Measurements from ENCODE around the gene OR51S1. TPM values are rescaled to one million over a fixed set of nuclear protein-coding genes. Genes with fewer than 3 reads are reported as not detected.
"Not testable (repeated sequence)": the region's sequence is repeated elsewhere in the genome, so short reads cannot be mapped to it uniquely, and the experiment has no call there.

Gene OR51S1
- polyA plus RNA-seq, 4 donors = not detected

- Histone ChIP-seq H3K4me1 (ENCODE audit: control insufficient read depth in 3 of 3, insufficient read depth in 2 of 3, low read depth in 1 of 3, low read length in 2 of 3) (no peaks in the 10 kb centered on the region), H3K9me3 (ENCODE audit: control insufficient read depth in 2 of 2, insufficient read depth in 1 of 2, low read depth in 1 of 2, low read length in 1 of 2) (no peaks in the 10 kb centered on the region), H3K27ac (ENCODE audit: low read depth in 1 of 3, low read length in 2 of 3) (no peak overlapping the region), H3K36me3 (ENCODE audit: control insufficient read depth in 3 of 3, insufficient read depth in 2 of 3, low read depth in 1 of 3, low read length in 3 of 3) (no peaks in the 10 kb centered on the region), H3K27me3 (ENCODE audit: control insufficient read depth in 3 of 3, insufficient read depth in 3 of 3, low read length in 3 of 3) (peaks cover 0 to 2% (median 0%) of the 10 kb centered on the region in 3 donors), H3K4me3 (ENCODE audit: low read depth in 1 of 3, low read length in 3 of 3) (no peak overlapping the region)
- no peak for FAIRE-seq
- WGBS, 3 donors = 39 to 57% (median 53%) methylated on average over 1 of the region's 1 CpG
- DNase-seq = no peak
These were observed 18.7 kb downstream of the OR51S1 start for GRCh38 chr11:4830346-4830745.

- FAIRE-seq (no peak), DNase-seq (no peak)
- Histone ChIP-seq H3K27me3 (ENCODE audit: control insufficient read depth in 3 of 3, insufficient read depth in 3 of 3, low read length in 3 of 3) (no peaks in the 10 kb centered on the region), H3K4me1 (ENCODE audit: control insufficient read depth in 3 of 3, insufficient read depth in 2 of 3, low read depth in 1 of 3, low read length in 2 of 3) (no peaks in the 10 kb centered on the region), H3K4me3 (ENCODE audit: low read depth in 1 of 3, low read length in 3 of 3) (no peak overlapping the region), H3K27ac (ENCODE audit: low read depth in 1 of 3, low read length in 2 of 3) (no peak overlapping the region), H3K36me3 (ENCODE audit: control insufficient read depth in 3 of 3, insufficient read depth in 2 of 3, low read depth in 1 of 3, low read length in 3 of 3) (no peaks in the 10 kb centered on the region), H3K9me3 (ENCODE audit: control insufficient read depth in 2 of 2, insufficient read depth in 1 of 2, low read depth in 1 of 2, low read length in 1 of 2) (no peaks in the 10 kb centered on the region)
These were observed 22.6 kb downstream of the OR51S1 start for GRCh38 chr11:4826425-4826824.

- H3K36me3 ChIP-seq (ENCODE audit: control insufficient read depth in 3 of 3, insufficient read depth in 2 of 3, low read depth in 1 of 3, low read length in 3 of 3) = no peaks in the 10 kb centered on the region
- FAIRE-seq = no peak
- no peaks in the 10 kb centered on the region for H3K9me3 ChIP-seq (ENCODE audit: control insufficient read depth in 2 of 2, insufficient read depth in 1 of 2, low read depth in 1 of 2, low read length in 1 of 2)
These were observed 23.9 kb downstream of the OR51S1 start for GRCh38 chr11:4825132-4825531.

GRCh38 chr11:4821021-4821420 lies 28.0 kb downstream of the OR51S1 start, which contains the start of gene OR51F2:
Gene OR51F2, plus strand, starts transcription at chr11:4821321. Its CDS starts 101 bp downstream, at chr11:4821422.
- FAIRE-seq (no peak), DNase-seq (no peak)
- Histone ChIP-seq H3K4me3 (ENCODE audit: low read depth in 1 of 3, low read length in 3 of 3) (no peak within 1 kb of the TSS), H3K9me3 (ENCODE audit: control insufficient read depth in 2 of 2, insufficient read depth in 1 of 2, low read depth in 1 of 2, low read length in 1 of 2) (no peaks in the 10 kb centered on the region), H3K27ac (ENCODE audit: low read depth in 1 of 3, low read length in 2 of 3) (no peak within 1 kb of the TSS), H3K27me3 (ENCODE audit: control insufficient read depth in 3 of 3, insufficient read depth in 3 of 3, low read length in 3 of 3) (no peaks in the 10 kb centered on the region), H3K4me1 (ENCODE audit: control insufficient read depth in 3 of 3, insufficient read depth in 2 of 3, low read depth in 1 of 3, low read length in 2 of 3) (no peaks in the 10 kb centered on the region), H3K36me3 (ENCODE audit: control insufficient read depth in 3 of 3, insufficient read depth in 2 of 3, low read depth in 1 of 3, low read length in 3 of 3) (no peaks in the 10 kb centered on the region)
- 75 to 80% (median 79%) methylated on average over 1 of the region's 1 CpG for WGBS, 3 donors

More at GRCh38 chr11:4825132-4825531, 23.9 kb downstream of the OR51S1 start:
- no peak for DNase-seq
- Histone ChIP-seq H3K27me3 (ENCODE audit: control insufficient read depth in 3 of 3, insufficient read depth in 3 of 3, low read length in 3 of 3) (no peaks in the 10 kb centered on the region), H3K4me1 (ENCODE audit: control insufficient read depth in 3 of 3, insufficient read depth in 2 of 3, low read depth in 1 of 3, low read length in 2 of 3) (no peaks in the 10 kb centered on the region), H3K27ac (ENCODE audit: low read depth in 1 of 3, low read length in 2 of 3) (no peak overlapping the region), H3K4me3 (ENCODE audit: low read depth in 1 of 3, low read length in 3 of 3) (no peak overlapping the region)

GRCh38 chr11:4809246-4809645 lies 39.8 kb downstream of the OR51S1 start:
- no peaks in the 10 kb centered on the region for H3K9me3 ChIP-seq (ENCODE audit: control insufficient read depth in 2 of 2, insufficient read depth in 1 of 2, low read depth in 1 of 2, low read length in 1 of 2)
- no peaks in the 10 kb centered on the region for H3K36me3 ChIP-seq (ENCODE audit: control insufficient read depth in 3 of 3, insufficient read depth in 2 of 3, low read depth in 1 of 3, low read length in 3 of 3)
- no peaks in the 10 kb centered on the region for H3K27me3 ChIP-seq (ENCODE audit: control insufficient read depth in 3 of 3, insufficient read depth in 3 of 3, low read length in 3 of 3)
- H3K27ac ChIP-seq (ENCODE audit: low read depth in 1 of 3, low read length in 2 of 3) = no peak overlapping the region
- 86 to 90% (median 87%) methylated on average over 2 of the region's 2 CpGs for WGBS, 3 donors
- H3K4me3 ChIP-seq (ENCODE audit: low read depth in 1 of 3, low read length in 3 of 3) = no peak overlapping the region
- FAIRE-seq (no peak), DNase-seq (no peak)
- H3K4me1 ChIP-seq (ENCODE audit: control insufficient read depth in 3 of 3, insufficient read depth in 2 of 3, low read depth in 1 of 3, low read length in 2 of 3) = no peaks in the 10 kb centered on the region

- no peak for FAIRE-seq
- Histone ChIP-seq H3K9me3 (ENCODE audit: control insufficient read depth in 2 of 2, insufficient read depth in 1 of 2, low read depth in 1 of 2, low read length in 1 of 2) (no peaks in the 10 kb centered on the region), H3K4me3 (ENCODE audit: low read depth in 1 of 3, low read length in 3 of 3) (no peak overlapping the region), H3K27ac (ENCODE audit: low read depth in 1 of 3, low read length in 2 of 3) (no peak overlapping the region), H3K4me1 (ENCODE audit: control insufficient read depth in 3 of 3, insufficient read depth in 2 of 3, low read depth in 1 of 3, low read length in 2 of 3) (no peaks in the 10 kb centered on the region), H3K27me3 (ENCODE audit: control insufficient read depth in 3 of 3, insufficient read depth in 3 of 3, low read length in 3 of 3) (no peaks in the 10 kb centered on the region), H3K36me3 (ENCODE audit: control insufficient read depth in 3 of 3, insufficient read depth in 2 of 3, low read depth in 1 of 3, low read length in 3 of 3) (no peaks in the 10 kb centered on the region)
- no peak for DNase-seq
- WGBS, 3 donors = 65 to 85% (median 69%) methylated on average over 1 of the region's 1 CpG
These were observed 40.5 kb downstream of the OR51S1 start for GRCh38 chr11:4808476-4808875.

- no peak for FAIRE-seq
- H3K36me3 ChIP-seq (ENCODE audit: control insufficient read depth in 3 of 3, insufficient read depth in 2 of 3, low read depth in 1 of 3, low read length in 3 of 3) = no peaks in the 10 kb centered on the region
- WGBS, 3 donors = 70 to 86% (median 82%) methylated on average over 3 of the region's 3 CpGs
These were observed 44.7 kb downstream of the OR51S1 start, which contains the start of gene OR52R1 for GRCh38 chr11:4804280-4804679. Gene OR52R1, minus strand, starts transcription at chr11:4804380. Its CDS starts 0 bp downstream, at chr11:4804380.

GRCh38 chr11:4801316-4801715 lies 47.7 kb downstream of the OR51S1 start:
- H3K9me3 ChIP-seq (ENCODE audit: control insufficient read depth in 2 of 2, insufficient read depth in 1 of 2, low read depth in 1 of 2, low read length in 1 of 2); FAIRE-seq; DNase-seq; H3K4me1 ChIP-seq (ENCODE audit: control insufficient read depth in 3 of 3, insufficient read depth in 2 of 3, low read depth in 1 of 3, low read length in 2 of 3); H3K36me3 ChIP-seq (ENCODE audit: control insufficient read depth in 3 of 3, insufficient read depth in 2 of 3, low read depth in 1 of 3, low read length in 3 of 3); H3K27ac ChIP-seq (ENCODE audit: low read depth in 1 of 3, low read length in 2 of 3); H3K27me3 ChIP-seq (ENCODE audit: control insufficient read depth in 3 of 3, insufficient read depth in 3 of 3, low read length in 3 of 3); H3K4me3 ChIP-seq (ENCODE audit: low read depth in 1 of 3, low read length in 3 of 3): not testable (repeated sequence)
- 74 to 94% (median 75%) methylated on average over 4 to 5 of the region's 5 CpGs for WGBS, 3 donors

More at GRCh38 chr11:4804280-4804679, 44.7 kb downstream of the OR51S1 start, which contains the start of gene OR52R1:
- no peaks in the 10 kb centered on the region for H3K9me3 ChIP-seq (ENCODE audit: control insufficient read depth in 2 of 2, insufficient read depth in 1 of 2, low read depth in 1 of 2, low read length in 1 of 2)
- H3K4me1 ChIP-seq (ENCODE audit: control insufficient read depth in 3 of 3, insufficient read depth in 2 of 3, low read depth in 1 of 3, low read length in 2 of 3) = no peaks in the 10 kb centered on the region
- H3K4me3 ChIP-seq (ENCODE audit: low read depth in 1 of 3, low read length in 3 of 3) = no peak within 1 kb of the TSS
- no peaks in the 10 kb centered on the region for H3K27me3 ChIP-seq (ENCODE audit: control insufficient read depth in 3 of 3, insufficient read depth in 3 of 3, low read length in 3 of 3)
- DNase-seq = no peak
- H3K27ac ChIP-seq (ENCODE audit: low read depth in 1 of 3, low read length in 2 of 3) = no peak within 1 kb of the TSS

- no peak overlapping the region for H3K4me3 ChIP-seq (ENCODE audit: low read depth in 1 of 3, low read length in 3 of 3)
- FAIRE-seq (no peak), DNase-seq (no peak)
- H3K36me3 ChIP-seq (ENCODE audit: control insufficient read depth in 3 of 3, insufficient read depth in 2 of 3, low read depth in 1 of 3, low read length in 3 of 3) = no peaks in the 10 kb centered on the region
- WGBS, 3 donors = 52 to 63% (median 56%) methylated on average over 6 of the region's 6 CpGs
- H3K9me3 ChIP-seq (ENCODE audit: control insufficient read depth in 2 of 2, insufficient read depth in 1 of 2, low read depth in 1 of 2, low read length in 1 of 2) = no peaks in the 10 kb centered on the region
- H3K27me3 ChIP-seq (ENCODE audit: control insufficient read depth in 3 of 3, insufficient read depth in 3 of 3, low read length in 3 of 3) = no peaks in the 10 kb centered on the region
- no peaks in the 10 kb centered on the region for H3K4me1 ChIP-seq (ENCODE audit: control insufficient read depth in 3 of 3, insufficient read depth in 2 of 3, low read depth in 1 of 3, low read length in 2 of 3)
- H3K27ac ChIP-seq (ENCODE audit: low read depth in 1 of 3, low read length in 2 of 3) = no peak overlapping the region
These were observed 50.4 kb downstream of the OR51S1 start for GRCh38 chr11:4798427-4799183.

Measured in small intestine (tissue), 7 donors.